22Rv1 (cell line): ENCODE measurements around the gene SLC10A1.

Source experiments
- ZFX ChIP-seq: fragments of 450-650 bp; IDR thresholded peaks from 2 replicates; pipeline ENCODE4 v1.6.1; 2017; ENCODE audit warnings: antibody characterized with exemption, borderline replicate concordance
- TF ChIP-seq, protein P1 (sequence below): fragments of 450-650 bp; IDR thresholded peaks from 2 replicates; pipeline ENCODE4 v1.5.1; 2017; ENCODE audit warnings: mild to moderate bottlenecking

DNA sequence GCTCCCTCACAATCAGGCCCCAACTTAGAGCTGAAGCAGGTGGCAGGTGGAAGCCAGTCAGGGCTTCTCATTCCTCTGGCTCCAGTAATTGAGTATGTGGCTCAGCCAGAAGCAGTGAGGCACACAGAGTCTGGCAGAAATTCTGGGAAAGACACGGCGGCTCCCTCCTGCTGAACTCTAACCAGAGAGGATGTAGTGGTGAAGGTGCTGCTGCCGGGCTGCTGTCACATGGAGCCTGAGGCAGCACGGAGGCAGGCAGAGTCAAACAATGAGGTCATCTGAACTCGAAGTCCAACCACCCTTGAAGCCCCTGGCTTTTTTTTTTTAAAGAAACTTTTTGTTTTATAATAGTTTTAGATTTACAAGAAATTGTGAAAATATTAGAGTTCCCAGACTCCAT, 48.7 kb upstream of the SLC10A1 start:
- TF ChIP-seq, protein P1, sequence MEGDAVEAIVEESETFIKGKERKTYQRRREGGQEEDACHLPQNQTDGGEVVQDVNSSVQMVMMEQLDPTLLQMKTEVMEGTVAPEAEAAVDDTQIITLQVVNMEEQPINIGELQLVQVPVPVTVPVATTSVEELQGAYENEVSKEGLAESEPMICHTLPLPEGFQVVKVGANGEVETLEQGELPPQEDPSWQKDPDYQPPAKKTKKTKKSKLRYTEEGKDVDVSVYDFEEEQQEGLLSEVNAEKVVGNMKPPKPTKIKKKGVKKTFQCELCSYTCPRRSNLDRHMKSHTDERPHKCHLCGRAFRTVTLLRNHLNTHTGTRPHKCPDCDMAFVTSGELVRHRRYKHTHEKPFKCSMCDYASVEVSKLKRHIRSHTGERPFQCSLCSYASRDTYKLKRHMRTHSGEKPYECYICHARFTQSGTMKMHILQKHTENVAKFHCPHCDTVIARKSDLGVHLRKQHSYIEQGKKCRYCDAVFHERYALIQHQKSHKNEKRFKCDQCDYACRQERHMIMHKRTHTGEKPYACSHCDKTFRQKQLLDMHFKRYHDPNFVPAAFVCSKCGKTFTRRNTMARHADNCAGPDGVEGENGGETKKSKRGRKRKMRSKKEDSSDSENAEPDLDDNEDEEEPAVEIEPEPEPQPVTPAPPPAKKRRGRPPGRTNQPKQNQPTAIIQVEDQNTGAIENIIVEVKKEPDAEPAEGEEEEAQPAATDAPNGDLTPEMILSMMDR, result no peak
- no peak for TF ChIP-seq ZFX
